Measurements from ENCODE around the gene E2F1.

E2F1 gene

GRCh38 chr20:33667245-33667675, 18.9 kb downstream of the E2F1 start:
- Histone ChIP-seq H4K8ac (ENCODE audit: low read length) (no peak overlapping the region), H2AFZ (ENCODE audit: low read depth, low read length) (no peak overlapping the region), H2AK5ac (ENCODE audit: low read length, severe bottlenecking) (no peak overlapping the region), H3K18ac (ENCODE audit: low read depth in 1 of 2, low read length in 2 of 2) (no peak overlapping the region), H3K23ac (ENCODE audit: low read length in 2 of 2) (no peak overlapping the region), H4K91ac (ENCODE audit: low read length) (no peak overlapping the region), H3K27me3 (ENCODE audit: control insufficient read depth in 1 of 2, insufficient read depth in 1 of 2, low read length in 2 of 2) (no peaks in the 10 kb centered on the region), H3K9ac (ENCODE audit: low read length) (peak overlapping the region; percentile 87), H3K14ac (ENCODE audit: low read length in 2 of 2) (no peak overlapping the region), H3K4ac (ENCODE audit: low read depth in 1 of 2, low read length in 2 of 2) (no peak overlapping the region), H3K4me1 (ENCODE audit: control insufficient read depth, insufficient read depth, low read depth, low read length) (peaks cover 57% of the 10 kb centered on the region), H3K4me3 (ENCODE audit: insufficient read depth in 1 of 2, low read depth in 1 of 2, low read length in 2 of 2) (peak overlapping the region in 1 of 2 experiments; percentile 75), H3K79me1 (replicated peaks; ENCODE audit: low read length, poor library complexity, severe bottlenecking) (peaks cover 33% of the 10 kb centered on the region), H2BK120ac (ENCODE audit: low read depth, low read length) (no peak overlapping the region), H3K4me2 (ENCODE audit: low read length, poor library complexity, severe bottlenecking) (no peak overlapping the region), H2BK5ac (ENCODE audit: low read depth, low read length, poor library complexity, severe bottlenecking) (no peak overlapping the region), H3K36me3 (ENCODE audit: control insufficient read depth in 1 of 2, insufficient read depth in 2 of 2, low read depth in 1 of 2, low read length in 2 of 2) (peaks cover 39 to 65% of the 10 kb centered on the region in 2 experiments), H2BK12ac (ENCODE audit: low read length in 2 of 2) (no peak overlapping the region), H3K9me3 (ENCODE audit: control insufficient read depth, low read length) (no peaks in the 10 kb centered on the region), H2BK15ac (ENCODE audit: low read depth, poor library complexity, severe bottlenecking) (no peak overlapping the region), H3K27ac (ENCODE audit: low read length, poor library complexity, severe bottlenecking) (no peak overlapping the region)
- 98% methylated on average over 55 of the region's 55 CpGs for WGBS
- DNase-seq: no peak

- peaks cover 36% of the 10 kb centered on the region for H3K79me1 ChIP-seq (replicated peaks; ENCODE audit: low read length, poor library complexity, severe bottlenecking)
- H3K23ac ChIP-seq (ENCODE audit: low read length in 2 of 2): no peak within 1 kb of the TSS
- no peaks in the 10 kb centered on the region for H3K9me3 ChIP-seq (ENCODE audit: control insufficient read depth, low read length)
- no peak within 1 kb of the TSS for H4K8ac ChIP-seq (ENCODE audit: low read length)
- H3K4me3 ChIP-seq (ENCODE audit: insufficient read depth in 1 of 2, low read depth in 1 of 2, low read length in 2 of 2): peak within 1 kb of the TSS in 1 of 2 experiments; percentile 75
- no peak within 1 kb of the TSS for H2BK120ac ChIP-seq (ENCODE audit: low read depth, low read length)
- DNase-seq: no peak
- H2BK15ac ChIP-seq (ENCODE audit: low read depth, poor library complexity, severe bottlenecking): peak within 1 kb of the TSS; percentile 12
- no peaks in the 10 kb centered on the region for H3K27me3 ChIP-seq (ENCODE audit: control insufficient read depth in 1 of 2, insufficient read depth in 1 of 2, low read length in 2 of 2)
- no peak within 1 kb of the TSS for H2BK12ac ChIP-seq (ENCODE audit: low read length in 2 of 2)
- no peak within 1 kb of the TSS for H2BK5ac ChIP-seq (ENCODE audit: low read depth, low read length, poor library complexity, severe bottlenecking)
- 95% methylated on average over 50 of the region's 50 CpGs for WGBS
- H3K18ac ChIP-seq (ENCODE audit: low read depth in 1 of 2, low read length in 2 of 2): no peak within 1 kb of the TSS
- H4K91ac ChIP-seq (ENCODE audit: low read length): no peak within 1 kb of the TSS
- peak within 1 kb of the TSS; percentile 87 for H3K9ac ChIP-seq (ENCODE audit: low read length)
- no peak within 1 kb of the TSS for H2AFZ ChIP-seq (ENCODE audit: low read depth, low read length)
- H3K27ac ChIP-seq (ENCODE audit: low read length, poor library complexity, severe bottlenecking): no peak within 1 kb of the TSS
- no peak within 1 kb of the TSS for H3K4me2 ChIP-seq (ENCODE audit: low read length, poor library complexity, severe bottlenecking)
- H2AK5ac ChIP-seq (ENCODE audit: low read length, severe bottlenecking): no peak within 1 kb of the TSS
- H3K4me1 ChIP-seq (ENCODE audit: control insufficient read depth, insufficient read depth, low read depth, low read length): peaks cover 53% of the 10 kb centered on the region
- H3K4ac ChIP-seq (ENCODE audit: low read depth in 1 of 2, low read length in 2 of 2): peak within 1 kb of the TSS in 1 of 2 experiments; percentile 21
- no peak within 1 kb of the TSS for H3K14ac ChIP-seq (ENCODE audit: low read length in 2 of 2)
- H3K36me3 ChIP-seq (ENCODE audit: control insufficient read depth in 1 of 2, insufficient read depth in 2 of 2, low read depth in 1 of 2, low read length in 2 of 2): peaks cover 33 to 61% of the 10 kb centered on the region in 2 experiments
Observed at GRCh38 chr20:33666293-33667244, 19.6 kb downstream of the E2F1 start, which contains the start of gene ACTL10. Gene ACTL10 (plus strand): TSS chr20:33666943. CDS start chr20:33667498, 555 bp downstream.

GRCh38 chr20:33664762-33665144, 21.4 kb downstream of the E2F1 start:
- Histone ChIP-seq H3K23ac (ENCODE audit: low read length in 2 of 2) (no peak overlapping the region), H3K4me1 (ENCODE audit: control insufficient read depth, insufficient read depth, low read depth, low read length) (peaks cover 35% of the 10 kb centered on the region), H2AK5ac (ENCODE audit: low read length, severe bottlenecking) (peak overlapping the region; percentile 75), H3K9me3 (ENCODE audit: control insufficient read depth, low read length) (no peaks in the 10 kb centered on the region), H2BK15ac (ENCODE audit: low read depth, poor library complexity, severe bottlenecking) (no peak overlapping the region), H3K9ac (ENCODE audit: low read length) (no peak overlapping the region), H4K8ac (ENCODE audit: low read length) (peak overlapping the region; percentile 82), H3K4me2 (ENCODE audit: low read length, poor library complexity, severe bottlenecking) (no peak overlapping the region), H3K27me3 (ENCODE audit: control insufficient read depth in 1 of 2, insufficient read depth in 1 of 2, low read length in 2 of 2) (no peaks in the 10 kb centered on the region), H3K79me1 (replicated peaks; ENCODE audit: low read length, poor library complexity, severe bottlenecking) (peaks cover 42% of the 10 kb centered on the region), H2BK120ac (ENCODE audit: low read depth, low read length) (no peak overlapping the region), H3K14ac (ENCODE audit: low read length in 2 of 2) (no peak overlapping the region), H3K36me3 (ENCODE audit: control insufficient read depth in 1 of 2, insufficient read depth in 2 of 2, low read depth in 1 of 2, low read length in 2 of 2) (peaks cover 15 to 58% of the 10 kb centered on the region in 2 experiments), H3K4ac (ENCODE audit: low read depth in 1 of 2, low read length in 2 of 2) (no peak overlapping the region), H3K18ac (ENCODE audit: low read depth in 1 of 2, low read length in 2 of 2) (no peak overlapping the region), H2AFZ (ENCODE audit: low read depth, low read length) (no peak overlapping the region), H2BK5ac (ENCODE audit: low read depth, low read length, poor library complexity, severe bottlenecking) (no peak overlapping the region), H2BK12ac (ENCODE audit: low read length in 2 of 2) (peak overlapping the region in 1 of 2 experiments; percentile 12), H3K4me3 (ENCODE audit: insufficient read depth in 1 of 2, low read depth in 1 of 2, low read length in 2 of 2) (no peak overlapping the region), H4K91ac (ENCODE audit: low read length) (peak overlapping the region; percentile 14), H3K27ac (ENCODE audit: low read length, poor library complexity, severe bottlenecking) (no peak overlapping the region)
- peak; percentile 22 for DNase-seq
- 97% methylated on average over 2 of the region's 2 CpGs for WGBS

- Histone ChIP-seq H3K9ac (ENCODE audit: low read length) (peak overlapping the region; percentile 94), H3K79me1 (replicated peaks; ENCODE audit: low read length, poor library complexity, severe bottlenecking) (peaks cover 43% of the 10 kb centered on the region), H3K36me3 (ENCODE audit: control insufficient read depth in 1 of 2, insufficient read depth in 2 of 2, low read depth in 1 of 2, low read length in 2 of 2) (peaks cover 13 to 59% of the 10 kb centered on the region in 2 experiments), H3K27ac (ENCODE audit: low read length, poor library complexity, severe bottlenecking) (peak overlapping the region; percentile 84), H3K18ac (ENCODE audit: low read depth in 1 of 2, low read length in 2 of 2) (peak overlapping the region; percentile 81 to 95), H3K14ac (ENCODE audit: low read length in 2 of 2) (peak overlapping the region in 1 of 2 experiments; percentile 93), H2AK5ac (ENCODE audit: low read length, severe bottlenecking) (peak overlapping the region; percentile 75), H3K4me1 (ENCODE audit: control insufficient read depth, insufficient read depth, low read depth, low read length) (peaks cover 30% of the 10 kb centered on the region), H4K91ac (ENCODE audit: low read length) (peak overlapping the region; percentile 65), H3K27me3 (ENCODE audit: control insufficient read depth in 1 of 2, insufficient read depth in 1 of 2, low read length in 2 of 2) (no peaks in the 10 kb centered on the region), H2BK5ac (ENCODE audit: low read depth, low read length, poor library complexity, severe bottlenecking) (peak overlapping the region; percentile 8), H3K4ac (ENCODE audit: low read depth in 1 of 2, low read length in 2 of 2) (peak overlapping the region; percentile 79 to 99), H3K23ac (ENCODE audit: low read length in 2 of 2) (peak overlapping the region in 1 of 2 experiments; percentile 88), H2BK120ac (ENCODE audit: low read depth, low read length) (peak overlapping the region; percentile 96), H3K4me3 (ENCODE audit: insufficient read depth in 1 of 2, low read depth in 1 of 2, low read length in 2 of 2) (peak overlapping the region; percentile 78 to 88), H4K8ac (ENCODE audit: low read length) (peak overlapping the region; percentile 96), H2AFZ (ENCODE audit: low read depth, low read length) (peak overlapping the region; percentile 90), H3K4me2 (ENCODE audit: low read length, poor library complexity, severe bottlenecking) (peak overlapping the region; percentile 92), H2BK15ac (ENCODE audit: low read depth, poor library complexity, severe bottlenecking) (no peak overlapping the region), H3K9me3 (ENCODE audit: control insufficient read depth, low read length) (no peaks in the 10 kb centered on the region), H2BK12ac (ENCODE audit: low read length in 2 of 2) (peak overlapping the region in 1 of 2 experiments; percentile 68)
- 55% methylated on average over 9 of the region's 9 CpGs for whole genome bisulfite sequencing
- DNase-seq: no peak
Observed at GRCh38 chr20:33664085-33664761, 22.0 kb downstream of the E2F1 start.
